ENCODE measurements around the gene OOEP. TPM values are rescaled to one million over a fixed set of nuclear protein-coding genes. Genes with fewer than 3 reads are reported as not detected.
A peak's percentile ranks its signal among the peaks of the same experiment; 100 is the strongest.

OOEP gene
- polyA plus RNA-seq: under 1 TPM in 2 of 4 donors, not detected in 2; 0.16 to 0.18 TPM
- long read RNA-seq, donor 1: 0 reads
- long read RNA-seq, donor 2: 0 reads
- long read RNA-seq, donor 3: 0 reads
- long read RNA-seq, donor 4: 0 reads
- long read RNA-seq, donor 5: 0 reads
- long read RNA-seq, donor 6: 0 reads
- long read RNA-seq, donor 7: 0 reads
- long read RNA-seq, donor 8: 0 reads
- long read RNA-seq, donor 9: 0 reads
- long read RNA-seq, donor 10: 0 reads

- H3K27ac ChIP-seq (ENCODE audit: low read depth in 1 of 3, low read length in 2 of 3): no peak within 1 kb of the TSS
- no peaks in the 10 kb centered on the region for H3K4me1 ChIP-seq (ENCODE audit: control insufficient read depth in 3 of 3, insufficient read depth in 2 of 3, low read depth in 1 of 3, low read length in 2 of 3)
- H3K4me3 ChIP-seq (ENCODE audit: low read depth in 1 of 3, low read length in 3 of 3): no peak within 1 kb of the TSS
- H3K36me3 ChIP-seq (ENCODE audit: control insufficient read depth in 3 of 3, insufficient read depth in 2 of 3, low read depth in 1 of 3, low read length in 3 of 3): no peaks in the 10 kb centered on the region
- FAIRE-seq: no peak
- peaks cover 0 to 22% of the 10 kb centered on the region in 2 donors for H3K9me3 ChIP-seq (ENCODE audit: control insufficient read depth in 2 of 2, insufficient read depth in 1 of 2, low read depth in 1 of 2, low read length in 1 of 2)
- DNase-seq: no peak
- 97 to 98% (median 97%) methylated on average over 34 to 36 of the region's 36 CpGs for WGBS, 3 donors
- no peaks in the 10 kb centered on the region for H3K27me3 ChIP-seq (ENCODE audit: control insufficient read depth in 3 of 3, insufficient read depth in 3 of 3, low read length in 3 of 3)
Measured at GRCh38 chr6:73369563-73369962, at the start of gene OOEP. OOEP (minus strand) TSS chr6:73369897; CDS start chr6:73369792, 105 bp downstream.

- H3K4me3 ChIP-seq (ENCODE audit: low read depth in 1 of 3, low read length in 3 of 3): no peak overlapping the region
- WGBS, 3 donors: 85 to 91% (median 88%) methylated on average over 11 of the region's 11 CpGs
- H3K27me3 ChIP-seq (ENCODE audit: control insufficient read depth in 3 of 3, insufficient read depth in 3 of 3, low read length in 3 of 3): no peaks in the 10 kb centered on the region
- no peak overlapping the region for H3K27ac ChIP-seq (ENCODE audit: low read depth in 1 of 3, low read length in 2 of 3)
- no peak for FAIRE-seq
- H3K9me3 ChIP-seq (ENCODE audit: control insufficient read depth in 2 of 2, insufficient read depth in 1 of 2, low read depth in 1 of 2, low read length in 1 of 2): no peaks in the 10 kb centered on the region
- no peak for DNase-seq
- H3K36me3 ChIP-seq (ENCODE audit: control insufficient read depth in 3 of 3, insufficient read depth in 2 of 3, low read depth in 1 of 3, low read length in 3 of 3): no peaks in the 10 kb centered on the region
- no peaks in the 10 kb centered on the region for H3K4me1 ChIP-seq (ENCODE audit: control insufficient read depth in 3 of 3, insufficient read depth in 2 of 3, low read depth in 1 of 3, low read length in 2 of 3)
Measured at GRCh38 chr6:73418081-73418741, 48.5 kb upstream of the OOEP start.

GRCh38 chr6:73413102-73413501 lies 43.4 kb upstream of the OOEP start:
- Histone ChIP-seq H3K4me1 (ENCODE audit: control insufficient read depth in 3 of 3, insufficient read depth in 2 of 3, low read depth in 1 of 3, low read length in 2 of 3) (peaks cover 0 to 3% (median 0%) of the 10 kb centered on the region in 3 donors), H3K9me3 (ENCODE audit: control insufficient read depth in 2 of 2, insufficient read depth in 1 of 2, low read depth in 1 of 2, low read length in 1 of 2) (no peaks in the 10 kb centered on the region), H3K36me3 (ENCODE audit: control insufficient read depth in 3 of 3, insufficient read depth in 2 of 3, low read depth in 1 of 3, low read length in 3 of 3) (no peaks in the 10 kb centered on the region), H3K27me3 (ENCODE audit: control insufficient read depth in 3 of 3, insufficient read depth in 3 of 3, low read length in 3 of 3) (no peaks in the 10 kb centered on the region), H3K27ac (ENCODE audit: low read depth in 1 of 3, low read length in 2 of 3) (no peak overlapping the region), H3K4me3 (ENCODE audit: low read depth in 1 of 3, low read length in 3 of 3) (no peak overlapping the region)
- 90 to 98% (median 95%) methylated on average over 3 of the region's 3 CpGs for WGBS, 3 donors
- FAIRE-seq (no peak), DNase-seq (no peak)

GRCh38 chr6:73409395-73409794 lies 39.7 kb upstream of the OOEP start:
- H3K36me3 ChIP-seq (ENCODE audit: control insufficient read depth in 3 of 3, insufficient read depth in 2 of 3, low read depth in 1 of 3, low read length in 3 of 3): no peaks in the 10 kb centered on the region
- no peak overlapping the region for H3K27ac ChIP-seq (ENCODE audit: low read depth in 1 of 3, low read length in 2 of 3)
- H3K4me1 ChIP-seq (ENCODE audit: control insufficient read depth in 3 of 3, insufficient read depth in 2 of 3, low read depth in 1 of 3, low read length in 2 of 3): peaks cover 0 to 3% (median 0%) of the 10 kb centered on the region in 3 donors
- FAIRE-seq: peak; percentile 75
- no peaks in the 10 kb centered on the region for H3K27me3 ChIP-seq (ENCODE audit: control insufficient read depth in 3 of 3, insufficient read depth in 3 of 3, low read length in 3 of 3)
- 14 to 68% (median 50%) methylated on average over 1 of the region's 1 CpG for WGBS, 3 donors
- no peak overlapping the region for H3K4me3 ChIP-seq (ENCODE audit: low read depth in 1 of 3, low read length in 3 of 3)
- DNase-seq: peak; percentile 39 to 83
- no peaks in the 10 kb centered on the region for H3K9me3 ChIP-seq (ENCODE audit: control insufficient read depth in 2 of 2, insufficient read depth in 1 of 2, low read depth in 1 of 2, low read length in 1 of 2)

GRCh38 chr6:73400656-73401055 lies 31.0 kb upstream of the OOEP start:
- DNase-seq: no peak
- H3K27ac ChIP-seq (ENCODE audit: low read depth in 1 of 3, low read length in 2 of 3): no peak overlapping the region
- H3K36me3 ChIP-seq (ENCODE audit: control insufficient read depth in 3 of 3, insufficient read depth in 2 of 3, low read depth in 1 of 3, low read length in 3 of 3): no peaks in the 10 kb centered on the region
- no peak for FAIRE-seq
- H3K4me3 ChIP-seq (ENCODE audit: low read depth in 1 of 3, low read length in 3 of 3): no peak overlapping the region
- H3K4me1 ChIP-seq (ENCODE audit: control insufficient read depth in 3 of 3, insufficient read depth in 2 of 3, low read depth in 1 of 3, low read length in 2 of 3): no peaks in the 10 kb centered on the region
- H3K9me3 ChIP-seq (ENCODE audit: control insufficient read depth in 2 of 2, insufficient read depth in 1 of 2, low read depth in 1 of 2, low read length in 1 of 2): no peaks in the 10 kb centered on the region
- H3K27me3 ChIP-seq (ENCODE audit: control insufficient read depth in 3 of 3, insufficient read depth in 3 of 3, low read length in 3 of 3): no peaks in the 10 kb centered on the region

GRCh38 chr6:73395875-73396274 lies 26.2 kb upstream of the OOEP start:
- 94 to 95% (median 95%) methylated on average over 10 of the region's 10 CpGs for WGBS, 3 donors
- Histone ChIP-seq H3K9me3 (ENCODE audit: control insufficient read depth in 2 of 2, insufficient read depth in 1 of 2, low read depth in 1 of 2, low read length in 1 of 2) (peaks cover 0 to 7% of the 10 kb centered on the region in 2 donors), H3K4me3 (ENCODE audit: low read depth in 1 of 3, low read length in 3 of 3) (no peak overlapping the region), H3K36me3 (ENCODE audit: control insufficient read depth in 3 of 3, insufficient read depth in 2 of 3, low read depth in 1 of 3, low read length in 3 of 3) (no peaks in the 10 kb centered on the region), H3K27ac (ENCODE audit: low read depth in 1 of 3, low read length in 2 of 3) (no peak overlapping the region), H3K27me3 (ENCODE audit: control insufficient read depth in 3 of 3, insufficient read depth in 3 of 3, low read length in 3 of 3) (no peaks in the 10 kb centered on the region), H3K4me1 (ENCODE audit: control insufficient read depth in 3 of 3, insufficient read depth in 2 of 3, low read depth in 1 of 3, low read length in 2 of 3) (no peaks in the 10 kb centered on the region)
- FAIRE-seq (no peak), DNase-seq (no peak)

- Histone ChIP-seq H3K27ac (ENCODE audit: low read depth in 1 of 3, low read length in 2 of 3) (peak within 1 kb of the TSS in 1 of 3 donors; percentile 79), H3K4me3 (ENCODE audit: low read depth in 1 of 3, low read length in 3 of 3) (peak within 1 kb of the TSS in 1 of 3 donors; percentile 26), H3K27me3 (ENCODE audit: control insufficient read depth in 3 of 3, insufficient read depth in 3 of 3, low read length in 3 of 3) (no peaks in the 10 kb centered on the region), H3K9me3 (ENCODE audit: control insufficient read depth in 2 of 2, insufficient read depth in 1 of 2, low read depth in 1 of 2, low read length in 1 of 2) (peaks cover 0 to 7% of the 10 kb centered on the region in 2 donors), H3K4me1 (ENCODE audit: control insufficient read depth in 3 of 3, insufficient read depth in 2 of 3, low read depth in 1 of 3, low read length in 2 of 3) (no peaks in the 10 kb centered on the region), H3K36me3 (ENCODE audit: control insufficient read depth in 3 of 3, insufficient read depth in 2 of 3, low read depth in 1 of 3, low read length in 3 of 3) (no peaks in the 10 kb centered on the region)
- FAIRE-seq (no peak), DNase-seq (peak; percentile 27 to 33)
- 71 to 89% (median 73%) methylated on average over 54 of the region's 54 CpGs for WGBS, 3 donors
Measured at GRCh38 chr6:73394577-73395354, 25.1 kb upstream of the OOEP start, which contains the start of gene DDX43. DDX43 (plus strand) TSS chr6:73394828; CDS start chr6:73394906, 78 bp downstream.

- no peak for DNase-seq
- WGBS, 3 donors: 90 to 98% (median 93%) methylated on average over 3 of the region's 3 CpGs
Measured at GRCh38 chr6:73393278-73393677, 23.6 kb upstream of the OOEP start.

More at GRCh38 chr6:73393278-73393677, 23.6 kb upstream of the OOEP start:
- H3K27ac ChIP-seq (ENCODE audit: low read depth in 1 of 3, low read length in 2 of 3): no peak overlapping the region
- no peak for FAIRE-seq
- H3K4me1 ChIP-seq (ENCODE audit: control insufficient read depth in 3 of 3, insufficient read depth in 2 of 3, low read depth in 1 of 3, low read length in 2 of 3): no peaks in the 10 kb centered on the region
- peaks cover 0 to 7% of the 10 kb centered on the region in 2 donors for H3K9me3 ChIP-seq (ENCODE audit: control insufficient read depth in 2 of 2, insufficient read depth in 1 of 2, low read depth in 1 of 2, low read length in 1 of 2)
- no peaks in the 10 kb centered on the region for H3K27me3 ChIP-seq (ENCODE audit: control insufficient read depth in 3 of 3, insufficient read depth in 3 of 3, low read length in 3 of 3)
- no peak overlapping the region for H3K4me3 ChIP-seq (ENCODE audit: low read depth in 1 of 3, low read length in 3 of 3)
- no peaks in the 10 kb centered on the region for H3K36me3 ChIP-seq (ENCODE audit: control insufficient read depth in 3 of 3, insufficient read depth in 2 of 3, low read depth in 1 of 3, low read length in 3 of 3)
